Fibroblast of gingiva (primary cell): ENCODE data around the gene ESR1.
"Not testable (repeated sequence)": the region's sequence is repeated elsewhere in the genome, so short reads cannot be mapped to it uniquely, and the experiment has no call there.

ENCODE experiments used
- DNase-seq: peaks from one replicate; pipeline ENCODE4 v3.0.0-alpha.2; 2011; ENCODE audit warnings: low read depth

Gene ESR1

GRCh38 chr6:151894426-151894825 lies 86.9 kb downstream of the ESR1 start:
- DNase-seq: peak; percentile 92

GRCh38 chr6:151899221-151899620 lies 91.7 kb downstream of the ESR1 start:
- DNase-seq: not testable (repeated sequence)

- not testable (repeated sequence) for DNase-seq
These were observed 92.3 kb downstream of the ESR1 start for GRCh38 chr6:151899796-151900195.

GRCh38 chr6:151900256-151900655 lies 92.8 kb downstream of the ESR1 start:
- no peak for DNase-seq

GRCh38 chr6:151901009-151901411 lies 93.5 kb downstream of the ESR1 start:
- DNase-seq: no peak

GRCh38 chr6:151904631-151905030 lies 97.1 kb downstream of the ESR1 start:
- DNase-seq: peak; percentile 18

- no peak for DNase-seq
These were observed 97.6 kb downstream of the ESR1 start for GRCh38 chr6:151905072-151905471.

GRCh38 chr6:151905854-151906253 lies 98.4 kb downstream of the ESR1 start:
- no peak for DNase-seq

GRCh38 chr6:151911401-151911800 lies 103.9 kb downstream of the ESR1 start:
- DNase-seq: no peak

GRCh38 chr6:151914484-151914883 lies 107.0 kb downstream of the ESR1 start:
- DNase-seq: peak; percentile 44

GRCh38 chr6:151916075-151916474 lies 108.6 kb downstream of the ESR1 start:
- DNase-seq: no peak

GRCh38 chr6:151916680-151917164 lies 109.2 kb downstream of the ESR1 start:
- peak; percentile 97 for DNase-seq

- peak; percentile 78 for DNase-seq
These were observed 110.2 kb downstream of the ESR1 start for GRCh38 chr6:151917531-151918329.

- no peak for DNase-seq
These were observed 132.8 kb downstream of the ESR1 start for GRCh38 chr6:151940307-151940706.

GRCh38 chr6:151948002-151948743 lies 140.7 kb downstream of the ESR1 start:
- DNase-seq: no peak

GRCh38 chr6:151958332-151958731 lies 150.8 kb downstream of the ESR1 start:
- DNase-seq: peak; percentile 81

GRCh38 chr6:151959086-151959485 lies 151.6 kb downstream of the ESR1 start:
- DNase-seq: no peak

GRCh38 chr6:151961809-151962208 lies 154.3 kb downstream of the ESR1 start:
- no peak for DNase-seq

GRCh38 chr6:151962246-151962846 lies 154.9 kb downstream of the ESR1 start:
- peak; percentile 70 for DNase-seq

GRCh38 chr6:151963001-151963400 lies 155.5 kb downstream of the ESR1 start:
- DNase-seq: peak; percentile 57

GRCh38 chr6:151964412-151964811 lies 156.9 kb downstream of the ESR1 start:
- DNase-seq: not testable (repeated sequence)

- no peak for DNase-seq
These were observed 166.7 kb downstream of the ESR1 start for GRCh38 chr6:151974061-151974617.
